ENCODE results near the gene SMIM11. TPM values are rescaled to one million over a fixed set of nuclear protein-coding genes. Genes with fewer than 3 reads are reported as not detected.

SMIM11 gene
- total RNA-seq, 3 donors from 2014 or later, result 1.7 to 12.1 (median 3.8) TPM

- no peak for TF ChIP-seq CTCF (IDR thresholded peaks at IDR 0.05)
- intact Hi-C loops (cut with DNase I, micrococcal nuclease), result no loop called here
- no peak for ATAC-seq
These were observed 22.1 kb upstream of the SMIM11 start for GRCh38 chr21:34353182-34353581.

GRCh38 chr21:34354836-34355235 lies 20.5 kb upstream of the SMIM11 start:
- Histone ChIP-seq H3K4me3 (no peak overlapping the region), H3K4me1 (ENCODE audit: low read depth) (no peaks in the 10 kb centered on the region), H3K36me3 (ENCODE audit: low read depth) (no peaks in the 10 kb centered on the region), H3K9me3 (no peaks in the 10 kb centered on the region)
- no peak for TF ChIP-seq CTCF (IDR thresholded peaks at IDR 0.05)
- ATAC-seq (no peak), DNase-seq (no peak)
- intact Hi-C loops (cut with DNase I, micrococcal nuclease), result no loop called here

More at GRCh38 chr21:34353182-34353581, 22.1 kb upstream of the SMIM11 start:
- Histone ChIP-seq H3K9me3 (no peaks in the 10 kb centered on the region), H3K36me3 (ENCODE audit: low read depth) (no peaks in the 10 kb centered on the region), H3K4me3 (no peak overlapping the region), H3K4me1 (ENCODE audit: low read depth) (no peaks in the 10 kb centered on the region)
- DNase-seq, result no peak

GRCh38 chr21:34355570-34355969 lies 19.7 kb upstream of the SMIM11 start:
- no peaks in the 10 kb centered on the region for H3K4me1 ChIP-seq (ENCODE audit: low read depth)
- TF ChIP-seq CTCF (IDR thresholded peaks at IDR 0.05), result no peak
- intact Hi-C loops (cut with DNase I, micrococcal nuclease), result no loop called here
- H3K4me3 ChIP-seq, result no peak overlapping the region
- H3K9me3 ChIP-seq, result no peaks in the 10 kb centered on the region
- H3K36me3 ChIP-seq (ENCODE audit: low read depth), result no peaks in the 10 kb centered on the region
- DNase-seq (no peak), ATAC-seq (no peak)

- Histone ChIP-seq H3K9me3 (no peaks in the 10 kb centered on the region), H3K4me1 (ENCODE audit: low read depth) (no peaks in the 10 kb centered on the region), H3K4me3 (no peak overlapping the region), H3K36me3 (ENCODE audit: low read depth) (no peaks in the 10 kb centered on the region)
- intact Hi-C loops (cut with DNase I, micrococcal nuclease), result no loop called here
- TF ChIP-seq CTCF (IDR thresholded peaks at IDR 0.05), result no peak
- DNase-seq, result no peak
- ATAC-seq, result no peak
These were observed 17.4 kb upstream of the SMIM11 start for GRCh38 chr21:34357889-34358288.

GRCh38 chr21:34358866-34359265 lies 16.4 kb upstream of the SMIM11 start:
- Histone ChIP-seq H3K36me3 (ENCODE audit: low read depth) (no peaks in the 10 kb centered on the region), H3K4me1 (ENCODE audit: low read depth) (no peaks in the 10 kb centered on the region), H3K9me3 (no peaks in the 10 kb centered on the region), H3K4me3 (no peak overlapping the region)
- no peak for TF ChIP-seq CTCF (IDR thresholded peaks at IDR 0.05)
- intact Hi-C loops (cut with DNase I, micrococcal nuclease), result no loop called here
- ATAC-seq (no peak), DNase-seq (no peak)
